ENCODE data around the gene TNFRSF12A. TPM values are rescaled to one million over a fixed set of nuclear protein-coding genes. Genes with fewer than 3 reads are reported as not detected.

Gene TNFRSF12A
- total RNA-seq, 2 experiments from 2014 or later: 11.8 to 13.5 TPM

GRCh38 chr16:3035289-3035971 is 15.3 kb downstream of the TNFRSF12A start:
- H3K36me3 Mint-ChIP-seq (ENCODE audit: low read depth): no peaks in the 10 kb centered on the region
- peaks cover 73% of the 10 kb centered on the region for H3K27me3 Mint-ChIP-seq
- H3K27ac Mint-ChIP-seq: no peak overlapping the region
- DNase-seq: no peak
- POLR2A ChIA-PET: interaction anchor here (0.6 to 1.9 kb wide), 4 partner anchors 11 to 23 kb away, joined by 3 to 9 read pairs (median 4); no protein-coding TSS in a partner anchor
- intact Hi-C loops (cut with micrococcal nuclease): no loop called here
- ATAC-seq: no peak
- H3K4me3 Mint-ChIP-seq: no peak overlapping the region
- H3K4me1 Mint-ChIP-seq (ENCODE audit: low read depth): peaks cover 11% of the 10 kb centered on the region
- CTCF ChIA-PET: interaction anchor here (0.9 to 10.2 kb wide), 10 partner anchors 9 to 114 kb away, joined by 3 to 135 read pairs (median 6); partner anchors contain the start of genes CLDN6, HCFC1R1, THOC6 and TNFRSF12A
- no peaks in the 10 kb centered on the region for H3K9me3 Mint-ChIP-seq
- TF ChIP-seq CTCF (IDR thresholded peaks at IDR 0.05): no peak

GRCh38 chr16:3035972-3036725 is 16.0 kb downstream of the TNFRSF12A start:
- Mint-ChIP-seq H3K4me3 (no peak overlapping the region), H3K27ac (no peak overlapping the region), H3K36me3 (ENCODE audit: low read depth) (no peaks in the 10 kb centered on the region), H3K27me3 (peaks cover 68% of the 10 kb centered on the region), H3K9me3 (no peaks in the 10 kb centered on the region), H3K4me1 (ENCODE audit: low read depth) (peaks cover 11% of the 10 kb centered on the region)
- ChIA-PET CTCF (interaction anchor here (0.9 to 10.2 kb wide), 5 partner anchors 12 to 113 kb away, joined by 3 to 135 read pairs (median 4); partner anchors contain the start of genes CLDN6, HCFC1R1, THOC6 and TNFRSF12A), POLR2A (interaction anchor here (0.6 to 1.9 kb wide), 2 partner anchors 12 to 14 kb away, joined by 3 to 9 read pairs; no protein-coding TSS in a partner anchor)
- intact Hi-C loops (cut with micrococcal nuclease): no loop called here
- ATAC-seq: no peak
- TF ChIP-seq CTCF (IDR thresholded peaks at IDR 0.05): no peak
- DNase-seq: no peak

- POLR2A ChIA-PET: no interaction called here
- TF ChIP-seq CTCF (IDR thresholded peaks at IDR 0.05): no peak
- no peak for ATAC-seq
- Mint-ChIP-seq H3K9me3 (no peaks in the 10 kb centered on the region), H3K4me1 (ENCODE audit: low read depth) (peaks cover 11% of the 10 kb centered on the region), H3K36me3 (ENCODE audit: low read depth) (no peaks in the 10 kb centered on the region), H3K27me3 (peaks cover 69% of the 10 kb centered on the region), H3K27ac (no peak within 1 kb of the TSS), H3K4me3 (no peak within 1 kb of the TSS)
- CTCF ChIA-PET: interaction anchor here (0.9 to 1.1 kb wide), 2 partner anchors 9 to 22 kb away, joined by 3 to 7 read pairs; no protein-coding TSS in a partner anchor
- intact Hi-C loops (cut with micrococcal nuclease): no loop called here
- no peak for DNase-seq
Measured at GRCh38 chr16:3036726-3037315, 16.7 kb downstream of the TNFRSF12A start, which contains the start of gene BICDL2. BICDL2 (minus strand) TSS chr16:3036944; CDS start chr16:3035496, 1,448 bp downstream.

GRCh38 chr16:3038256-3038655 is 18.1 kb downstream of the TNFRSF12A start:
- H3K27me3 Mint-ChIP-seq: peaks cover 65% of the 10 kb centered on the region
- no peak for DNase-seq
- no peak overlapping the region for H3K4me3 Mint-ChIP-seq
- ChIA-PET POLR2A (interaction anchor here (1.2 to 1.8 kb wide), 4 partner anchors 8 to 20 kb away, joined by 4 to 6 read pairs (median 5); no protein-coding TSS in a partner anchor), CTCF (interaction anchor here (1.3 to 2.0 kb wide), 4 partner anchors 10 to 92 kb away, joined by 4 to 19 read pairs (median 6); no protein-coding TSS in a partner anchor)
- peaks cover 8% of the 10 kb centered on the region for H3K4me1 Mint-ChIP-seq (ENCODE audit: low read depth)
- H3K27ac Mint-ChIP-seq: no peak overlapping the region
- no peaks in the 10 kb centered on the region for H3K36me3 Mint-ChIP-seq (ENCODE audit: low read depth)
- TF ChIP-seq CTCF (IDR thresholded peaks at IDR 0.05): no peak
- intact Hi-C loops (cut with micrococcal nuclease): no loop called here
- H3K9me3 Mint-ChIP-seq: no peaks in the 10 kb centered on the region
- ATAC-seq: no peak

Measured in activated CD8-positive, alpha-beta T cell treated with anti-CD3 and anti-CD28 coated beads for 36 hours (primary cell).